ENCODE data around the gene CHST6.

DNA sequence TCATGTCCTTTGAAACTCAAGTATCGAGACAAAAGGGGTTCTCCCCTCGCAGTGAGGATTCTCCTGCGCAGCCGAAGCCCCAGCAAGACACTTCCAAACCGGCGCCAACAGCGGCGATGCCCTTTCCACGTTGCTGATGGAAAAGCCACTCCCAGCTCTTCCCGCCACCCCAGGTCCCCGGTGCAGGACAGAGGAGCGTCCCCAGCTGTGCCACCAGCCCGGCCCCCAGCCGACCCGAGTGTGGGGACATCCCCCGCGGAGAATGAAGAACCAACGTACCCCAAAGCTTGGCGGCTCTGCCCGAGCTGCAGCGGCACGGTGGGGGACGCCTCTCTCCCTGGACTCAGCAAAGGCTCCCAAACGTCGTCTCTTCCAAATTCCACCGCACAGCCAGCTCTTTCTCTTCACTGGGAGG, 573 bp downstream of the CHST6 start:
- TF ChIP-seq, protein P1, sequence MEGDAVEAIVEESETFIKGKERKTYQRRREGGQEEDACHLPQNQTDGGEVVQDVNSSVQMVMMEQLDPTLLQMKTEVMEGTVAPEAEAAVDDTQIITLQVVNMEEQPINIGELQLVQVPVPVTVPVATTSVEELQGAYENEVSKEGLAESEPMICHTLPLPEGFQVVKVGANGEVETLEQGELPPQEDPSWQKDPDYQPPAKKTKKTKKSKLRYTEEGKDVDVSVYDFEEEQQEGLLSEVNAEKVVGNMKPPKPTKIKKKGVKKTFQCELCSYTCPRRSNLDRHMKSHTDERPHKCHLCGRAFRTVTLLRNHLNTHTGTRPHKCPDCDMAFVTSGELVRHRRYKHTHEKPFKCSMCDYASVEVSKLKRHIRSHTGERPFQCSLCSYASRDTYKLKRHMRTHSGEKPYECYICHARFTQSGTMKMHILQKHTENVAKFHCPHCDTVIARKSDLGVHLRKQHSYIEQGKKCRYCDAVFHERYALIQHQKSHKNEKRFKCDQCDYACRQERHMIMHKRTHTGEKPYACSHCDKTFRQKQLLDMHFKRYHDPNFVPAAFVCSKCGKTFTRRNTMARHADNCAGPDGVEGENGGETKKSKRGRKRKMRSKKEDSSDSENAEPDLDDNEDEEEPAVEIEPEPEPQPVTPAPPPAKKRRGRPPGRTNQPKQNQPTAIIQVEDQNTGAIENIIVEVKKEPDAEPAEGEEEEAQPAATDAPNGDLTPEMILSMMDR (IDR thresholded peaks at IDR 0.05) = no peak
- no peak for TF ChIP-seq EZH2 (IDR thresholded peaks at IDR 0.05; ENCODE audit: borderline replicate concordance, insufficient read depth, low read depth, low read length, poor library complexity, severe bottlenecking)

Measured in B cell (primary cell).